ENCODE data around the gene ABCA12. TPM values are rescaled to one million over a fixed set of nuclear protein-coding genes. Genes with fewer than 3 reads are reported as not detected.

Gene ABCA12
- total and polyA plus RNA-seq, 8 donors, result 0.03 to 0.58 (median 0.15) TPM

GRCh38 chr2:215028231-215028630 lies 110.2 kb downstream of the ABCA12 start:
- H3K36me3 ChIP-seq, result no peaks in the 10 kb centered on the region
- no peak for ATAC-seq
- no peaks in the 10 kb centered on the region for H3K27me3 ChIP-seq
- H3K4me1 ChIP-seq, result no peaks in the 10 kb centered on the region
- intact Hi-C loops (cut with DNase I), result no loop called here
- no peaks in the 10 kb centered on the region for H3K9me3 ChIP-seq
- no peak overlapping the region for H3K27ac ChIP-seq
- no peak overlapping the region for H3K4me3 ChIP-seq
- no peak for TF ChIP-seq CTCF (IDR thresholded peaks at IDR 0.05)
- no peak for DNase-seq

- intact Hi-C loops (cut with DNase I), result no loop called here
- DNase-seq, result no peak
- Histone ChIP-seq H3K36me3 (no peaks in the 10 kb centered on the region), H3K27me3 (no peaks in the 10 kb centered on the region), H3K4me3 (no peak overlapping the region), H3K9me3 (no peaks in the 10 kb centered on the region), H3K27ac (no peak overlapping the region), H3K4me1 (no peaks in the 10 kb centered on the region)
- no peak for ATAC-seq
- no peak for TF ChIP-seq CTCF (IDR thresholded peaks at IDR 0.05)
Measured at GRCh38 chr2:215027779-215028178, 110.6 kb downstream of the ABCA12 start.

GRCh38 chr2:215022910-215023309 lies 115.5 kb downstream of the ABCA12 start:
- DNase-seq (no peak), ATAC-seq (no peak)
- H3K27me3 ChIP-seq, result no peaks in the 10 kb centered on the region
- intact Hi-C loops (cut with DNase I), result no loop called here
- no peaks in the 10 kb centered on the region for H3K36me3 ChIP-seq
- peaks cover 0 to 2% of the 10 kb centered on the region in 2 donors for H3K9me3 ChIP-seq
- H3K4me3 ChIP-seq, result no peak overlapping the region
- H3K27ac ChIP-seq, result no peak overlapping the region
- no peaks in the 10 kb centered on the region for H3K4me1 ChIP-seq
- no peak for TF ChIP-seq CTCF (IDR thresholded peaks at IDR 0.05)

- Histone ChIP-seq H3K36me3 (no peaks in the 10 kb centered on the region), H3K27ac (no peak overlapping the region), H3K27me3 (no peaks in the 10 kb centered on the region), H3K4me1 (no peaks in the 10 kb centered on the region), H3K4me3 (no peak overlapping the region), H3K9me3 (peaks cover 0 to 2% of the 10 kb centered on the region in 2 donors)
- intact Hi-C loops (cut with DNase I), result no loop called here
- TF ChIP-seq CTCF (IDR thresholded peaks at IDR 0.05), result no peak
- DNase-seq (no peak), ATAC-seq (no peak)
Measured at GRCh38 chr2:215022418-215022817, 116.0 kb downstream of the ABCA12 start.

- DNase-seq (no peak), ATAC-seq (no peak)
- no peaks in the 10 kb centered on the region for H3K27me3 ChIP-seq
- no peaks in the 10 kb centered on the region for H3K36me3 ChIP-seq
- H3K4me3 ChIP-seq, result no peak overlapping the region
- no peak for TF ChIP-seq CTCF (IDR thresholded peaks at IDR 0.05)
- no peaks in the 10 kb centered on the region for H3K4me1 ChIP-seq
- peaks cover 0 to 2% of the 10 kb centered on the region in 2 donors for H3K9me3 ChIP-seq
- intact Hi-C loops (cut with DNase I), result no loop called here
- H3K27ac ChIP-seq, result no peak overlapping the region
Measured at GRCh38 chr2:215020283-215020682, 118.1 kb downstream of the ABCA12 start.

All from left lung (tissue), 10 donors.